NCI-H2196 (cell line): ENCODE results near the gene STAM2.

Source experiments
- DNase-seq: peaks from one replicate; lab custom pipeline; 2025; ENCODE audit not compliant: unreplicated experiment; lab: John Stamatoyannopoulos, UW

The STAM2 gene

GRCh38 chr2:152075461-152076050 is 100.0 kb downstream of the STAM2 start:
- no peak for DNase-seq

DNA sequence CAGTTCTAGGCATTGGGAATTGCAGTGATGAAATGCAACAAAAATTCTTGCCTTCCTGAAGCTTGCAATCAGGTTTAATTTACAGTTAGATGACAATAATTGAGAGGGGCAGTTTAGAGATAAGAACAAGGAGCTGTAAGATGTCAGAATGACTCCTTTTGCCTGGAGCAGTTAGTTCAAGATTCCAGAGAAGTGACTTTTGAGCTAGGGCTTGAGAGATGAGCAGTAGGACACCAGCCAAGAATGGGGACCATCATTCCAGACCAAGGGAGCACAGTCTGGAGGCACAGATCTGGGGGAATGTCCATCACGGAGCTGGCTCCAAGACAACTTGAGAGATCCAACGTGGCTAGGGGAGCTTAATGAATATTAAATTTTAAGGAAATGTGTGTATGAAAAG is 103.6 kb downstream of the STAM2 start:
- no peak for DNase-seq

- no peak for DNase-seq
These were observed 104.0 kb downstream of the STAM2 start for GRCh38 chr2:152071518-152071917.

DNA sequence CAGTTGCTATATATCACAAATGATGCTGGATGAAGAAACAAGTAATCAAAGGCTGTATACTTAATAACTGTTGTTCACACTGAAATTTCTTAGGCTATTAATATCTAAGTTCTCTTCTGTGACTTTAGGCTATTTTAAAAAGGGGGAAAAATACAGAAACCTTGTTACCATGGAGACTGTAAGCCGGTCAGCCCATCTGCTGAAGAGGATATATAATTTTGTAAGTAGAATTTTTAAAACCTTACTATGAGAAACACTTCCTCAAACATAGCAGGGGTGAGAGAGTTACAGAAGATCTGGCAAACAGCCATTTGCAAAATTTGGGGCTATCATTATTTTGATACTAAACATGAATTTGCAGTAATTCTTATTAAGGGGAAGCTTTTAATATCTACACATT is 104.5 kb downstream of the STAM2 start:
- no peak for DNase-seq

DNA sequence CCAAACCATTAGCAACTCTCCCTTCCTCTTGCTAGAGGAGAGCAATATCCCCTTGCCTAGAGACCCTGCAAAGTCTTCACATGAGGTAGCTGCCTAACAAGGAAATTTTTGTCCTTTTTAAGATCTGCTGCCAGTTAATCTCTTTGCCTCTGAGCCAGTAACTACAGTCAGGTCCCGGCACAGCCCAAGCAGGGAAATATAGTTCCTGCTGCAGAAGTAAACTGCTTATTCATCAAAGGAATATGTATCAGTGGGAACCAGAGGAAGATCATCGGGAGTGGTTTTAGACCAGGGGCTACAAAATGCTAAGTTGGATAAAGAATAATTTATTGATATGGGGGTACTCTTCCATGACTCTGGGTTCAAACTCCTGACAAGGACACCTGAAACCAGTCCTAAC is 107.3 kb downstream of the STAM2 start:
- no peak for DNase-seq

DNA sequence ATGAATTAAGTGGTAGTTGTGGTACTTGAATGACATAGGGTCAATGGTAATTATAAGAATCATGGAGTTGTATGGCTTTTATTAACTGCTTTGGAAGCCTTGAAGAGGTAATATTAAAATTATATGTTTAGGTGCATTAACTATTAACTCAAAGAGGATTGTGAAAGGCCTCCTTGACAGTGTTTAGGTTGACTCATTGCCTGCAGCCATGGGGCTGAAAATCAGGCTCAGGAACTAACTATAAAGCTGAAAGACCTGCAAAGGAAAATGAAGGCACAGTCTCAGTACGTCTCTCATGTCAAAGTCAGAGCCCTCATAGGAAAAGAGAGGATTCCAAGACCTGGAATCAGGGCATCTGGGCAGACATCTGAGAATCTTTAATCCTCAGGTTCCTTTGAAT is 107.7 kb downstream of the STAM2 start:
- DNase-seq: no peak
